Anterior cingulate cortex (tissue), 58 donors: ENCODE results near the gene OS9.

Source experiments
- DNase-seq, 58 donors: peaks; one replicate each; lab custom pipeline; 2025; lab: John Stamatoyannopoulos, UW

OS9 gene

GRCh38 chr12:57760347-57760982 is 66.5 kb downstream of the OS9 start:
- no peak for DNase-seq

DNA sequence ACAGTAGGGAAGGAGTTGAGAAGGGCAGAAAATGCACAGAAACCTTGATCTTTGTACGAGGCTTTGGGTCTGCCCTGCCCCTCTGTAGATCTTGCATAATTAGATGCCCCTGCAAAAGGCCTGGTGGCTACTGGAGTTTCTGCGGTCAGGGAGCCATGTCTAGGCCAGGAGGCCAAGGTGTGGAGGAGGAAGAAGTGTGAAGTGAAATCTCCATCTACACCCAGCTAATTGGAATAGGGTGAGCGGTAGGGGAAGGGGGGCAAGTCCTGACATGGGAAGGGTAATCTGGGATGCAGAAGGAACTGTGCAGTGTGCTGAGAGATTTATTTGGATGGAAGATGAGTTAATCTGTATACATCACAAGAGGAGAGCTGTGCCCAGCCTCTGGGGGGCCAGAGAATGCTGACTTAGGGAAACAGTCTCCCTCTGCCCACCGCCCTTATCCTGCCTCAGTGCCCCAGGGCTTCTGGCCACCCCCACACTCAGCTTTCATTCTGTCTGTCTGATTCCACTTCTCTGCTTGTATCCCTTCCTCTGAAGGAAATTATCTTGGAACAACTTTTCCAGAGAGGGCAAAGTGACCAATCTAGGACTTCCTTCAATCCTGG is 67.6 kb downstream of the OS9 start:
- no peak for DNase-seq

- DNase-seq = no peak
These were observed 68.5 kb downstream of the OS9 start for GRCh38 chr12:57762463-57762862.

DNA sequence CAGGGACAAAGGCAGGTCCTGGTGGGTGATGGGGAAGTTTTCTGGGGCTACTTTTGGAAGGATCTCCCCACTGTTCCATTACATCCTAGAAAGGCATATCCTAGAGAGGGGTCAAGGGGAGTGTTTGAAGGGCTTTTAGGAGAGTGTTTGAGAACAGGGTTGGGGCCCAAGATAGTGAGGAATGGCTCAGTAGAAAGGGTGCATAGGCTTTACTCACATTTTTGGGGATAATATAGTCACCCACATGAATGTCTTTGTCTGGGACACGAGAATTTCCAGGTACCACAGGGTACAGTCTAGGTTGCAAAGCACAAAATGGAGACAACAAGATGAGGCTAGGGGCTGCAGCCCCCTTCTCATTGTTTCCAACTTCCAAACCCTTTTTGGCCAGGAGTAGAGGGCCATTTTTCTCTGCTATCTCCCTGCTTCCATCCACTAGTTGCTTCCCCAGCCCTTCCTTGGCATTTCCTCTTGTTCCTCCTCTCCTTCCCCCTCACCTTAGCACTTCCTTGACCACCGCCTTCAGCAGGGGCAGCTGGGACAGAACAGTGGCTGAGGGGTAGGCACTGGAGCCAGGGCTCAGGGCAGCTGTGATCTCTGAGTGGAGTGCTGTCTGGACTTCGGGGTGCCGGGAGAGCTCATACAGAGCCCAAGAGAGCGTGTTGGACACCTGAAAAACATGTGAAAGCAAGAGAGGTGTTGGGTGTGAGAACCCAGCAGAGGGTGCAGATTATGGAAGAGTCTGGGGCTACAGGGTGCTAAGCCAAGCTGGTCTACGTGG is 70.1 kb downstream of the OS9 start:
- DNase-seq = no peak

GRCh38 chr12:57764662-57765002 is 70.7 kb downstream of the OS9 start:
- no peak for DNase-seq

DNA sequence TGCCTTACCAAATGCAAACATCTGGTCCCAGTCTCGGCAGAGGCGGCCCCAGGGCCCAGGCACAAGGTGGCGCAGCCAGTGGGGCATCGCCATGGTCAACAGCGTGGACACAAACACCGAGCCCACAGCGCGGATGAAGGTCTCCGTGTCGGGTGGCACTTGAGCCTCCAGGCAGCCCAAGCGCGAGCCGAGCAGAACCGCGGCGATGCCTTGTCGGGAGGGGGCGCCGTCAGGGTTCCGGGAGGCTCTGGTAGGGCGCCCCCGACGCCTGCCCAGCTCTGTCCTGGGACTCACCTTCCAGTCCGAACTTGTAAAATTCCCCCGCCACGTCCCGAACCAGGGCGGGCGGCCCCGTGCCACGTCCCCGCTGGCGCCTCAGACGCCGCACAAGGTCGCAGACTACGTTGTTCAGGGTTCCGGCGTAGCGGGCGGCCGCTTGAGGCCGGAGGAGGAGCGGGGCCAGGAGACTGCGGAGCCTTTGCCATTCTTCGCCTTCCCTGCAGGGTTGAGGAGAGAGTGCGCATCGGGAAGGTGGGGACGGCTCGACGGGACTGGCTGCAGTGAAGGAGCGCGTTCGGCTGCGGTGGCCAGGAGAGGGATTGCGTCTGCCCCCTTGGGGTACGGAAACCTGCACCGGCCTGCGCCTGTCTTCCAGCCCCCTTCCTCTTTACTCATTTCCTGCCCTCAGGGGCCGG is 71.2 kb downstream of the OS9 start:
- no peak for DNase-seq

DNA sequence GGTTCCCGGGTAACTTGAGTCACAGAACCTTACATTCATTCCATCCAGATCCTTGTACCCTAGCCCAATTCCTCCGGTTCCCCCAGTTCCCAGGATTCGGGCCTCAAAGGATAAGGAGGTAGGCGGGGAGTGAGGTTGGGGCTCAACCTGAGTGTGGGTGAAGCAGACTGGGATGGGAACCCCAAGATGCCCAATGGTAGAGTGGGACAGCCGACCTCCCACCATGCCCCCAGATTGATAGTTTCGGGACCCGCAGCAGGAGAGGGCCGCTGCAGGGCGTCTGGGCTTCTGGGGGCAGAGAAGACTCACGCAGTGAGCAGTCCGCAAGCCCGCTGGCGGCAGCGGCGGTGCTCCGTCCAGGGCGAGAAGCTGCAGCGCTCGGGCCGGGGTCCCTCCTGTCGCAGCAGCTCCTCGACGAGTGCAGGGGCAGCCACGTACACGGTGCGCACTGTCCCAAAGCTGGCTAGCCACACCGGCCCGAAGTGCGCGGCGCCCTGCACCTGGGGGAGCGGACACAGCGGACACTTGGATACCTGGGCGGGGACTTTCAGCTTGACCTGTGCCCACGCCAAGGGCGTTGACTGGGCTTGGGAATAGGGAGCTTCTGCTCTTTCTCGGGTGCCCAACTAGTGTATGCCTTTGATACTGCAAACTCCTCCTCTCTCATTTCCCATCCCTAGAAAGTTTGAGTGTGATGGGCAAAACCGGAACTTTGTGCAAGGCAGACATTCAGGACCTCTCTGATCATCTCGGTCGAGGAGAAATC is 71.9 kb downstream of the OS9 start:
- DNase-seq = no peak

GRCh38 chr12:57766464-57767304 is 72.8 kb downstream of the OS9 start, which contains the start of gene CYP27B1:
Gene CYP27B1, minus strand, starts transcription at chr12:57767078. Its CDS starts 37 bp downstream, at chr12:57767041.
- DNase-seq = no peak

- no peak for DNase-seq
These were observed 73.4 kb downstream of the OS9 start for GRCh38 chr12:57767305-57767698.

- DNase-seq = no peak
These were observed 73.9 kb downstream of the OS9 start for GRCh38 chr12:57767876-57768275.

DNA sequence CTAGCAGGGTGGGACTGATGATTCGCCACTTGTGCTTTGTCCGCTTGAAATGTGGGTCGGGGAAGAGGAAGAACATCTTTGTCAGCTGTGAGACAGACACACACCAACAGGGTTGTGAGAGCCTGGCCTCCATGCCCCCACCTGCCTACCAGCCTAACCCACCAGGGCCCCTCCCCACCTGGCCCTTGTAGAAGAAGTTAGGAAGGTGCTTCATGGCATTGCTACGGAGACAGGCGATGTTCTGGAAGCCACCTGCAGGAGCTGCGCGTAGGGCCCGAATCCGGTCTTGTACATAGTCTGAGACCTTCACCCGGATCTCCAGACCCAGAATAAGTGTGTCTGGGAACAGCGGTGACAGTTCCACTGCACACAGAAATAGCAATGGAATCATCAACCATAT is 75.7 kb downstream of the OS9 start:
- no peak for DNase-seq

GRCh38 chr12:57770734-57771133 is 76.8 kb downstream of the OS9 start:
- DNase-seq = no peak
